Measurements from ENCODE around the gene RBM44.
"Not testable (repeated sequence)": the region's sequence is repeated elsewhere in the genome, so short reads cannot be mapped to it uniquely, and the experiment has no call there.

- TF ChIP-seq, protein P1, sequence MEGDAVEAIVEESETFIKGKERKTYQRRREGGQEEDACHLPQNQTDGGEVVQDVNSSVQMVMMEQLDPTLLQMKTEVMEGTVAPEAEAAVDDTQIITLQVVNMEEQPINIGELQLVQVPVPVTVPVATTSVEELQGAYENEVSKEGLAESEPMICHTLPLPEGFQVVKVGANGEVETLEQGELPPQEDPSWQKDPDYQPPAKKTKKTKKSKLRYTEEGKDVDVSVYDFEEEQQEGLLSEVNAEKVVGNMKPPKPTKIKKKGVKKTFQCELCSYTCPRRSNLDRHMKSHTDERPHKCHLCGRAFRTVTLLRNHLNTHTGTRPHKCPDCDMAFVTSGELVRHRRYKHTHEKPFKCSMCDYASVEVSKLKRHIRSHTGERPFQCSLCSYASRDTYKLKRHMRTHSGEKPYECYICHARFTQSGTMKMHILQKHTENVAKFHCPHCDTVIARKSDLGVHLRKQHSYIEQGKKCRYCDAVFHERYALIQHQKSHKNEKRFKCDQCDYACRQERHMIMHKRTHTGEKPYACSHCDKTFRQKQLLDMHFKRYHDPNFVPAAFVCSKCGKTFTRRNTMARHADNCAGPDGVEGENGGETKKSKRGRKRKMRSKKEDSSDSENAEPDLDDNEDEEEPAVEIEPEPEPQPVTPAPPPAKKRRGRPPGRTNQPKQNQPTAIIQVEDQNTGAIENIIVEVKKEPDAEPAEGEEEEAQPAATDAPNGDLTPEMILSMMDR (conservative IDR thresholded peaks at IDR 0.05; ENCODE audit: low read depth, low read length): not testable (repeated sequence)
- TF ChIP-seq EZH2phosphoT487 (IDR thresholded peaks at IDR 0.05; ENCODE audit: borderline replicate concordance, low read length): not testable (repeated sequence)
Observed at GRCh38 chr2:237848940-237849339, 50.4 kb downstream of the RBM44 start.
